Embryonic facial prominence (tissue), 1 donor: ENCODE measurements around the gene NAGPA.

Experiments used
- DNase-seq: peaks from one replicate; pipeline ENCODE4 v3.0.0-alpha.2; 2016; ENCODE audit errors: extremely low spot score

NAGPA gene

GRCh38 chr16:5003211-5003610 is 30.5 kb downstream of the NAGPA start:
- DNase-seq, result no peak

DNA sequence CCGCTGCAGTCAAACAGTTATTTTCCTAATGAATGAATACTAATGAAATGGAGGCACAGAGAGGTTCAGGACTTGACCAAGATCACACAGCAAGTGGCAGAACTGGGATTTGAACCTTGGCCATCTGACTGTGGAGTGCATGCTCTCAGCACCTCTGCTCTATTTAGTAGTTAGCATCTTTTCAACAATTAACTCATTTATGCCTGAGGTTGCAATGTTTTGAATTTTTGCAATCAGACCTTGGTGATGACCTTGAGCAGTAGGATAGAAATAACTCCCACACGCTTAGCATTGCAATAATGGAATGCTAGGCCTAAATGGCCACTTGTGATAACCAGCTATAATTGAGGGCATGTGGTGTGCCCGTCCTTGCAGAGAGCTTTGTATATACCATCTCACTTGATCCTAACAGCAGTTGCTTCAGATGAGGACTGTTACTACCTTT is 31.0 kb downstream of the NAGPA start:
- no peak for DNase-seq

DNA sequence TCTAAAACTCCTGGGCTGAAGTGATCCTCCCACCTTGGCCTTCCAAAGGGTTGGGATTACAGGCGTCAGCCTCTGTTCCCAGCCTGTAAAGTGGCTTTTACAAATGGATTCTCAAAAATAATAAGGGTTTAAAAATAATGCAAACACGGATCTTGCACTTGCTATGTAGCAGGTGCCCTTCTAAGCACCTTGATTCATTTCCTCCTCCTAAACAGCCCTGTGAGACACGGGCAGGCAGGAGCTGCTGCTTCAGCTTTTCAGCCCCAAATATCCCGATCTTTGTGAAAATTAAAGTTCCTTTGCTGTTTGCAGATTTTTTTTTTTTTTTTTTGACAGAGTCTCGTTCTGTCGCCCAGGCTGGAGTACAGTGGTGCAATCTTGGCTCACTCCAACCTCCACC is 31.7 kb downstream of the NAGPA start:
- no peak for DNase-seq

DNA sequence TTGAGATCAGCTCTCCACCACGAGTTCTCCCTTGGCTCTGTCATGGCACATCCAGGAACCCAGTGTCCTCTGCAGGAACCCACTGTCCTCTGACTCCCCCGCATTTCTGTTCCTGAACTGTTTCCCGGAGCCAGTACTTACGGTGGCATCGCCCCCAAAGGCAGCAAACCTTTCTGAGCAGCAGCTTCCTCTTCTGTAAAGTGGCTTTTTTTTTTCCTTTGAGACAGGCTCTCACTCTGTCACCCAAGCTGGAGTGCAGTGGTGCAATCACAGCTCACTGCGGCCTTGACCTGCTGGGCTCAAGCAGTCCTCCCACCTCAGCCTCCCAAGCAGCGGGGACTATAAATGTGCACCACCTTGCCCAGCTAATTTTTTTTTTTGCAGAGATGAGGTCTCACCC is 32.2 kb downstream of the NAGPA start:
- no peak for DNase-seq

GRCh38 chr16:5000573-5001001 is 33.1 kb downstream of the NAGPA start:
- DNase-seq, result no peak

- DNase-seq, result no peak
These were observed 38.9 kb downstream of the NAGPA start for GRCh38 chr16:4994719-4995434.

DNA sequence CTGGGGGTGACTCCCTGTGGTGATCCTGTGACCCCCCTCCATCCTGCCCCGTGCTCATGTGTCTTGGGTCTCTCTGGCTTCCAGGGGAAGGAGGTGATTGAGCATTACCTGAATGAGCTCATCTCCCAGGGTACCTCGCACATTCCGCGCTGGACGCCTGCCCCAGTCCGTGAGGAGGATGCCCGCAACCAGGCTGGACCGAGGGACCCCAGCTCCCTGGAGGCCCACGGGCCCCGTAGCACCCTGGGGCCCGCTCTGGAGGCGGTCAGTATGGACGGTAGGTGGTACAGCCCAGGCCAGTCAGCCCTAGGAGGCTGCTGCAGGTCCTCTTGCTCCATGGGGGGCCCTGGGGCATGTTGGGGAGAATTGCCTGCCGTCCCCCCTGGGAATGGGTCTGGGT is 42.0 kb downstream of the NAGPA start:
- DNase-seq, result no peak

GRCh38 chr16:4990415-4990814 is 43.3 kb downstream of the NAGPA start:
- DNase-seq, result no peak

DNA sequence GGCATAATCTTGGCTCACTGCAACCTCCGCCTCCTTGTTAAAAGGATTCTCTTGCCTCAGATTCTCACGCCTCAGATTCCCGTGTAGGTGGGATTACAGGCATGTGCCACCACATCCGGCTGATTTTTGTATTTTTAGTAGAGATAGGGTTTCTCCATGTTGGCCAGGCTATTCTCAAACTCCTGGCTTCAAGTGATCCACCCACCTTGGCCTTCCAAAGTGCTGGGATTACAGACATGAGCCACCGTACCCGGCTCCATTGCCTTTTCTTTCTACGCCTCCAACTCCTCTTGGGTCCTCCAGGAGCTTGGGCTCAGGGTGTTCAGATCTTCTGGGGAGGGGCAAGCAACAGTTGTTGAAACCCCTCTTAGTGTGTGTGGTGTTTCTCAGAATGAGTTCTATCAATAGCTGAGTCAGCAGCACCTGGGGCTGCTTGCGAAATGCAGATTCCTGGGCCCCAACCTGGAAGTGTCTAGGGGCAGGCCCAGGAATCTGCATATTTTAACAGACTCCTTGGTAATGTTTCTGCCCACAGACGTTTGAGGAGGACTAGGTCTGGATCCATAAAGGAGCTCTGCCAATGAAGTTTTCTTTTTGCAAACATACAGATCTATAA is 44.2 kb downstream of the NAGPA start:
- no peak for DNase-seq

DNA sequence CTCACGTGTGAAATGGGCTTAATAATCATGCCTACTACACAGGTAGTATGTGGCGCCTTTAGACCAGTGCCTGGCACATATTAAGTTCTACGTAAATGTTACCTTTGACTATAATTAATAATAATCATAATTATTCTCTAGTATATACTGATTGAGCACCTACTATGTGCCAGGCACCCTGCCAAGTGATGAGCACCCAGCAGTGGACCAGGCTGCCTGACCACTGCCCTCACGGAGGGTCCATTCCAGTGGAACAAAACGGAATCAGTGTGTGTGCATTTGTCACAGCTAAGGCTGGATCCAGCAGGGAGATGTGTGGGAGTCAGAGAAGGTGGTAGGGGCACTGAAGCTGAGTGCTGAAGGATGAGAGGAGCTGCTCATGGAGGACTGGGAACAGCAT is 45.1 kb downstream of the NAGPA start:
- no peak for DNase-seq

- DNase-seq, result no peak
These were observed 46.0 kb downstream of the NAGPA start for GRCh38 chr16:4987580-4988374.

DNA sequence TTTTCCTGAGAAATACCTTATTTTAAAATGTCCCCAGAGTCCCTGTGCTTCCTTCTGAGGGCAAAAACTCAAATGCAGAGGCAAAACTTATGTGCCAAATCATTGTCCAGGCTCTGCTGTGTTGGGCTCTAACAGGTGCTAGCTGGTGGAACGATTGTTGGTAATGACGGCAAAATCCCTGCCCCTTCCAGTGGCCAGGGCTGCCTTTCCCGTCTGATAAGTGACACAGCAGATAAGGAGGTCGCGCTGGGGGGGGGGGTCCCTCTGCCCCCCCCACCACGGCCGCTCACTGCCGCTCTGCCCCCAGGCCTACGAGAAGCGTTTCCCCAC is 46.5 kb downstream of the NAGPA start:
- no peak for DNase-seq

GRCh38 chr16:4984174-4984990 is 49.4 kb downstream of the NAGPA start:
- no peak for DNase-seq

DNA sequence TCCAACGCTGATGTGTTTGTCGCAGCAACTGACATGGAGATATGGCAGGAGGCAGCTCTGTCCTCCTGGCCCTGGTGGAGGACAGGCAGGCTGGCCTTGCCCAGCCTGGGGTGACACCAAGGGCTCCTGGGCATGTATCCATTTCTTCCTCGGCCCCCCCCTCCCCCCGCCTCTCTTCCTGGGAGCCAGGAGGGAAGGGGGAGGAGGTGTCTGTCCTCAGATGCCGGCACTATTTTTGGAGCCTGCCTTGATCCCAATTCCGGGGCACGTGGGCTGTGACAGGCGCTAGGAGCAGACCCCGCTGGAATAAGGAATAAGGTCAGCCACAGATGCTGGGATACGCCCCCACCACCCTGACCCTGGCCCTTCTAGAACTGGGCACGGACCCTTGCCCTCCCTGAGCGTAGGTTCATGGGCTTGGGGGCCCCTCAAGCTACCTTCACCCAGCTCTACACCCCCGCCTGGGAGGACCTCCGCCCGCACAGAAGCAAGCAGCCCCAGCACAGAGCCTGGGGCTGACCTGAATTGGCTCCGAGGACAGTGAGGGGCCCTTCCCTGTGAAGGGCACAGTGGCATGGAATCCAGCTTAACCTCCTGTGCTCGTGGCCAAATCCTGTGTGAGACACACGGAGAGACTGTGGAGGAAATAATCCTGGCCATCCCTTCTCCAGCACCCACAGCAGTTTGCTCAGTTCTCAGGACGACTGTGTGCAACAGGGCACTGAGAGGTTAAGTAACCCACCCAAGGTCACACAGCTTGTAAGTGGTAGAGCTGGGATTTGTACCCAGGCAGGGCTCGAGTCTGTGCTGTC is 51.5 kb downstream of the NAGPA start:
- DNase-seq, result no peak

- no peak for DNase-seq
These were observed 52.3 kb downstream of the NAGPA start for GRCh38 chr16:4981473-4981872.

DNA sequence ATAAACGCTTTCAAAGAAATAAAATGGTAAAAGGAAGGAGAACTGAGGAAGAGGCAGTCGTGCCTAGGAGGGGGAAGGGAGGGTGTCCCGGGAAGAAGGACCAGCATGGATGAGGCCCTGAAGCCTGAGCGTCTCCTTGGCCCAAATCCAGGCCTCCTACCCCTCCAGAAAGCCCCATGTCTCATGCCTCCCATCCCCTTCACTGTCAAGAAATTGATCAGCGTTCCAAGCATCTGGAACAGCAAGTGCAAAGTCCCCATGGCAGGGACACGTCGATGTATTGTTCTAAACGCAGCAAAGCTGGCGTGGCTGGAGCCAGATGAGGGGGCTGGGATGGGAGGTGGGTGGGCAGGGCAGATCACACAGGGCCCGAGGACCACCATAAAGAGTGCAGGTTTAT is 53.0 kb downstream of the NAGPA start:
- no peak for DNase-seq

DNA sequence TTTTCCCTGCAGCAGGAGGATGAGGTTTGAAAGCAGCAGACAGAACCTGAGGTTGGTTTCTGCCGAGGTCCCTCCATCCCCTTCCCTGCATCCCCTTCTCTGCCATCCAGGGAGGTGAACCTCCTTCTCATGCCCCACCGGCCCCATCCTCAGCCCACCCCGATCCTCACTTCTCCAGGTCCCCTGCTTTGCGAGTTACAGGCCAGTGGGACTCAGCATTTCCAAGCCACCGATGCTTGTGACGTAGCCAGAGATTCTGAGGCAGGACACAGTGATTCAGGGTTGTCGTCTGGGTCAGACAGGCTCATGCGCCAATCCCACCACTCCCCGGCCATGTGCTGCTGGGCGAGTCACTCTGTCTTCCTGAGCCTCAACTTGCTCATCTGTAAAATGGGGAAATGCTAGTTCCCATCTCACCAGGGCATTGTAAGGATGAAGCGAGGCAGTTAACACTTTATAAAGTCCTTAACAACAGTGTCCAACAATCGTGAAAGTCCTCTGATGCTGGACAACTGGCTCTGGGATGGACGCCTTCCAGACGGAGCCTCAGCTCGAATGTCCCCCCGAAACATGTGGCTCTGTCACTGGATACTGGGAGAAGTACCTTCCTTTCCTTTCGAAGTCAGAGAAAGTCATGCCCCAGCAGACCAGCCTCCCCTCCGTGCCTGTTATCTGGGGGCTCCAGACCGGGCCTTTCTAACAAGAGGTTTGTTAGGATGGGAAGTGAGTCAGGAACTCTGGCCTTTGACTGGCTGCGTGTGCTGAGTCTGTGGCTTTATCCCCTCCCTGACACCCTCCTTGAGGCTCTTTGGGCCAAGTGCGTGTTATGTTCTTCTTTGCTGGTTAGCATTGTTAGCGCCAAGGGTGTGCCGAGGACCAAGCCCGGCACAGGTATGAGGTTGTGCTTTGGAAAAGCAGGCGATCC is 53.7 kb downstream of the NAGPA start:
- no peak for DNase-seq

- DNase-seq, result no peak
These were observed 54.6 kb downstream of the NAGPA start for GRCh38 chr16:4979164-4979563.

GRCh38 chr16:4976611-4977145 is 57.1 kb downstream of the NAGPA start:
- DNase-seq, result no peak

DNA sequence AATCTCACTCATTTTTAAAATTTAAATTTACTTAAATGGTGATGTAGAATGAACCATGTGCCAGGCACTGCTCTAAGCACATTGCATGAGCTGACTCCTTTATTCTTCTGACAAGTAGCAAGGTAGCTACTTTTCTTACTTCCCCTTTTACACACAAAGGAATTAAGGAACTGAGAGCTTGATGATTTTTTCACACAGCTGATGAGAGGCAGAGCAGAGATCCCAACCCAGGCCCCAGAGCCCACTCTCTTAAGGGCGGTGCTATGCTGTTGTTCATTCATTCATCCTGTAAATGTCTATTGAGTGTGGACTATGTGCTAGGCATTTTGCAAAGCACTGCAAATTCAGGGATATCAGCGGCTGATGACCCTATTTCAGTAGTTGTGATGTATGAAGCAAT is 57.7 kb downstream of the NAGPA start:
- DNase-seq, result no peak
